SK-N-SH (cell line): ENCODE measurements around the gene PPP6C. TPM values are rescaled to one million over a fixed set of nuclear protein-coding genes. Genes with fewer than 3 reads are reported as not detected.

Source experiments
- CTCF ChIA-PET: fragments of 300-600, 350-600 bp; formaldehyde crosslinking; extraction: SDS; loops from one replicate; lab custom pipeline; 2021; lab: Yijun Ruan, JAX
- POLR2A ChIA-PET: fragments of 350-600 bp; sonication (Branson Sonifier 250); formaldehyde crosslinking; extraction: SDS; loops from one replicate; lab custom pipeline; 2020; ENCODE audit warnings: antibody characterized with exemption, inconsistent platforms; lab: Yijun Ruan, JAX
- DNase-seq: peaks from one replicate; pipeline ENCODE4 v3.0.0; 2012
- H2AFZ ChIP-seq: fragments of 200-600 bp; sonication (generic); 2 replicates; pipeline ENCODE4 v1.8.1; 2016; ENCODE audit warnings: antibody characterized with exemption, mild to moderate bottlenecking, low read depth
- H3F3A ChIP-seq: fragments of 200-600 bp; sonication (generic); replicated peaks from 2 replicates; pipeline ENCODE3; 2016; ENCODE audit warnings: antibody characterized with exemption, mild to moderate bottlenecking; ENCODE audit not compliant: insufficient read depth
- H3K27ac ChIP-seq, 2 experiments: fragments of 200-500 bp in 1 of 2; fragments of 200-600 bp in 1 of 2; sonication (Bioruptor generic) in 1 of 2; sonication (generic), shearing (Covaris generic) in 1 of 2; 2 replicates each; pipeline versions ENCODE4 v1.5.1 to v1.6.1; 2014 to 2016; ENCODE audit warnings: low read depth in 2 of 2, inconsistent platforms in 1 of 2, low read length in 1 of 2, mild to moderate bottlenecking in 1 of 2, mixed read lengths in 1 of 2
- H3K27me3 ChIP-seq: fragments of 200-600 bp; sonication (generic), shearing (Covaris generic); 2 replicates; pipeline ENCODE4 v1.6.1; 2016; ENCODE audit warnings: mixed run types; ENCODE audit not compliant: insufficient read depth
- H3K36me3 ChIP-seq, 2 experiments: fragments of 200-500 bp in 1 of 2; fragments of 200-600 bp in 1 of 2; sonication (Bioruptor generic) in 1 of 2; sonication (generic) in 1 of 2; replicated peaks in 1 of 2; 2 replicates each; pipeline versions ENCODE3 to v1.5.1; 2014 to 2016; ENCODE audit warnings: low read length in 1 of 2, mild to moderate bottlenecking in 1 of 2; ENCODE audit not compliant: insufficient read depth in 2 of 2, control insufficient read depth in 1 of 2
- H3K4me1 ChIP-seq, 2 experiments: fragments of 200-500 bp in 1 of 2; fragments of 200-600 bp in 1 of 2; sonication (Bioruptor generic) in 1 of 2; sonication (generic), shearing (Covaris generic) in 1 of 2; 2 replicates each; pipeline versions ENCODE4 v1.5.1 to v1.6.1; 2014 to 2016; ENCODE audit warnings: low read depth in 1 of 2, low read length in 1 of 2, mixed run types in 1 of 2; ENCODE audit not compliant: insufficient read depth in 2 of 2, control insufficient read depth in 1 of 2
- H3K4me2 ChIP-seq: fragments of 200-600 bp; sonication (generic), shearing (Covaris generic); 2 replicates; pipeline ENCODE4 v1.6.1; 2017; ENCODE audit warnings: mixed run types
- H3K4me3 ChIP-seq, 2 experiments: fragments of 200-500 bp in 1 of 2; fragments of 200-600 bp in 1 of 2; sonication (Bioruptor generic) in 1 of 2; sonication (generic), shearing (Covaris generic) in 1 of 2; 2 replicates each; pipeline versions ENCODE4 v1.5.1 to v1.8.1; 2014 to 2016; ENCODE audit warnings: low read depth in 2 of 2, inconsistent platforms in 1 of 2, low read length in 1 of 2, mild to moderate bottlenecking in 1 of 2, mixed read lengths in 1 of 2, moderate library complexity in 1 of 2
- H3K79me2 ChIP-seq: fragments of 200-600 bp; sonication (generic); 2 replicates; pipeline ENCODE4 v1.8.1; 2017; ENCODE audit warnings: mild to moderate bottlenecking; ENCODE audit not compliant: insufficient read depth
- H3K9ac ChIP-seq: fragments of 200-600 bp; sonication (generic); 2 replicates; pipeline ENCODE4 v1.6.1; 2017; ENCODE audit warnings: mixed run types
- H3K9me2 ChIP-seq: fragments of 200-600 bp; sonication (generic); 2 replicates; pipeline ENCODE4 v1.6.1; 2017; ENCODE audit warnings: mixed run types
- H3K9me3 ChIP-seq: fragments of 200-600 bp; sonication (generic); 2 replicates; pipeline ENCODE4 v1.6.1; 2017; ENCODE audit warnings: mixed run types, mild to moderate bottlenecking, moderate library complexity
- H4K20me1 ChIP-seq: fragments of 200-600 bp; sonication (generic); 2 replicates; pipeline ENCODE4 v1.6.1; 2017; ENCODE audit warnings: mild to moderate bottlenecking, mixed run types; ENCODE audit not compliant: insufficient read depth
- EZH2phosphoT487 ChIP-seq: fragments of 200-600 bp; sonication (generic); IDR thresholded peaks from 2 replicates; pipeline ENCODE4 v1.6.1; 2017; ENCODE audit warnings: low read depth, mixed run types, mild to moderate bottlenecking, antibody characterized with exemption, moderate library complexity, borderline replicate concordance
- FOXJ3 ChIP-seq: sonication (generic); formaldehyde crosslinking; IDR thresholded peaks from 2 replicates; pipeline ENCODE4 v1.5.1; 2020; ENCODE audit warnings: mild to moderate bottlenecking, missing genetic modification reagents
- MAX ChIP-seq: IDR thresholded peaks from 2 replicates; pipeline ENCODE4 v1.4.0; 2012; ENCODE audit warnings: low read depth
- MXI1 ChIP-seq: IDR thresholded peaks from 2 replicates; pipeline ENCODE4 v1.6.1; 2012; ENCODE audit warnings: mild to moderate bottlenecking, low read depth, low read length, improper control_type of control experiment
- RAD21 ChIP-seq: IDR thresholded peaks from 2 replicates; pipeline ENCODE4 v1.6.1; 2012; ENCODE audit warnings: mild to moderate bottlenecking, low read length
- RCOR1 ChIP-seq: fragments of 150-350 bp; IDR thresholded peaks from 2 replicates; pipeline ENCODE4 v1.6.1; 2017; ENCODE audit warnings: antibody characterized with exemption, low read length
- RXRA ChIP-seq: IDR thresholded peaks from 2 replicates; pipeline ENCODE4 v1.4.0; 2012; ENCODE audit warnings: low read depth, mild to moderate bottlenecking, borderline replicate concordance
- SIN3A ChIP-seq: IDR thresholded peaks from 2 replicates; pipeline ENCODE4 v1.6.1; 2012; ENCODE audit warnings: low read depth, mild to moderate bottlenecking, low read length, moderate library complexity, borderline replicate concordance
- TAF1 ChIP-seq: IDR thresholded peaks from 2 replicates; pipeline ENCODE4 v1.6.1; 2012; ENCODE audit warnings: low read depth, mild to moderate bottlenecking, low read length, moderate library complexity, borderline replicate concordance
- TCF12 ChIP-seq: IDR thresholded peaks from 2 replicates; pipeline ENCODE4 v1.4.0; 2012
- TEAD4 ChIP-seq: IDR thresholded peaks from 2 replicates; pipeline ENCODE4 v1.4.0; 2012; ENCODE audit warnings: mild to moderate bottlenecking, borderline replicate concordance; ENCODE audit not compliant: insufficient read depth
- USF2 ChIP-seq: fragments of 150-350 bp; IDR thresholded peaks from 2 replicates; pipeline ENCODE4 v1.6.1; 2017; ENCODE audit warnings: antibody characterized with exemption, low read length, low read depth, borderline replicate concordance
- YY1 ChIP-seq: IDR thresholded peaks from 2 replicates; pipeline ENCODE4 v1.4.0; 2012; ENCODE audit warnings: low read depth, mild to moderate bottlenecking
- ZBTB33 ChIP-seq: IDR thresholded peaks from 2 replicates; pipeline ENCODE4 v1.4.0; 2012; ENCODE audit warnings: low read depth, borderline replicate concordance
- WGBS: methylation state at CpG from one replicate; pipeline ENCODE4 v1.1.6; 2017; ENCODE audit warnings: low lambda C conversion rate; 5-methylcytosine and 5-hydroxymethylcytosine counted together
- polyA plus RNA-seq, 3 experiments: library from polyadenylated mRNA; depleted of rRNA; stranded (reverse); fragments of >200 nt; gene quantifications; 2 replicates each; pipeline ENCODE4 v1.2.3, GENCODE V29; 2012
- TF ChIP-seq, protein P1 (sequence below): IDR thresholded peaks from 2 replicates; pipeline ENCODE4; 2012

The PPP6C gene
- polyA plus RNA-seq, 1 of the 3 experiments (the other 2 are of a cell fraction), result 14.8 TPM

- TF ChIP-seq FOXJ3 (no peak), MAX (no peak), TAF1 (no peak), RAD21 (no peak), TEAD4 (no peak), RXRA (no peak), YY1 (no peak), EZH2phosphoT487 (no peak), RCOR1 (no peak), USF2 (no peak)
- TF ChIP-seq, protein P1, sequence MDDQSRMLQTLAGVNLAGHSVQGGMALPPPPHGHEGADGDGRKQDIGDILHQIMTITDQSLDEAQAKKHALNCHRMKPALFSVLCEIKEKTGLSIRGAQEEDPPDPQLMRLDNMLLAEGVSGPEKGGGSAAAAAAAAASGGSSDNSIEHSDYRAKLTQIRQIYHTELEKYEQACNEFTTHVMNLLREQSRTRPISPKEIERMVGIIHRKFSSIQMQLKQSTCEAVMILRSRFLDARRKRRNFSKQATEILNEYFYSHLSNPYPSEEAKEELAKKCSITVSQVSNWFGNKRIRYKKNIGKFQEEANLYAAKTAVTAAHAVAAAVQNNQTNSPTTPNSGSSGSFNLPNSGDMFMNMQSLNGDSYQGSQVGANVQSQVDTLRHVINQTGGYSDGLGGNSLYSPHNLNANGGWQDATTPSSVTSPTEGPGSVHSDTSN, result no peak
Measured at GRCh38 chr9:125100822-125101221, 88.8 kb downstream of the PPP6C start (continued).

- no peak overlapping the region for H3K9ac ChIP-seq
- ChIA-PET POLR2A (no interaction called here), CTCF (no interaction called here)
- H3K9me2 ChIP-seq, result no peaks in the 10 kb centered on the region
- no peak for DNase-seq
- no peak for TF ChIP-seq YY1
- no peak for TF ChIP-seq SIN3A
- TF ChIP-seq MXI1, result no peak
- TF ChIP-seq TCF12, result no peak
- TF ChIP-seq ZBTB33, result no peak
- TF ChIP-seq, all 33 proteins: peak for 0
- H3K27me3 ChIP-seq, result no peaks in the 10 kb centered on the region
- H3K4me1 ChIP-seq, result peaks cover 0 to 3% of the 10 kb centered on the region in 2 experiments; a peak in 1 of 4 replicates
- H3K4me3 ChIP-seq, result no peak overlapping the region
- no peak overlapping the region; a peak in 1 of 4 replicates for H3K27ac ChIP-seq
- no peak overlapping the region for H2AFZ ChIP-seq
- H4K20me1 ChIP-seq, result no peaks in the 10 kb centered on the region
- no peaks in the 10 kb centered on the region for H3K36me3 ChIP-seq
- H3K79me2 ChIP-seq, result no peaks in the 10 kb centered on the region
- WGBS, result 85% methylated on average over 3 of the region's 3 CpGs
- H3F3A ChIP-seq, result no peaks in the 10 kb centered on the region
- H3K4me2 ChIP-seq, result no peak overlapping the region
- no peaks in the 10 kb centered on the region for H3K9me3 ChIP-seq
Measured at GRCh38 chr9:125099816-125100215, 89.8 kb downstream of the PPP6C start.

Other genes with a start within 250 kb of the PPP6C start
- gene GOLGA1, start 248.7 kb downstream of the PPP6C start, polyA plus RNA-seq (2012; rRNA removed), result 10.0 and 11.0 TPM in 2 replicates
- 0.85 and 1.2 TPM in 2 replicates for gene SCAI, start 46.3 kb downstream of the PPP6C start, polyA plus RNA-seq (2012; rRNA removed)
- gene RABEPK, start 10.7 kb upstream of the PPP6C start, polyA plus RNA-seq (2012; rRNA removed), result 55.1 and 62.1 TPM in 2 replicates
- 226 and 239 TPM in 2 replicates for gene HSPA5, start 51.5 kb upstream of the PPP6C start, polyA plus RNA-seq (2012; rRNA removed)
- gene GAPVD1, start 72.0 kb upstream of the PPP6C start, polyA plus RNA-seq (2012; rRNA removed), result 10.5 and 10.7 TPM in 2 replicates